Right atrium auricular region (tissue), 2 donors: ENCODE measurements around the gene ZNF197. TPM values are rescaled to one million over a fixed set of nuclear protein-coding genes. Genes with fewer than 3 reads are reported as not detected.

Source experiments
- DNase-seq: peaks from one replicate; pipeline ENCODE4 v3.0.0-alpha.2; 2019; ENCODE audit warnings: low spot score
- H3K27ac ChIP-seq, 2 donors: fragments of 200-600 bp; sonication (generic); 1 replicate in 1 of 2; 2 replicates in 1 of 2; pipeline ENCODE4 v1.5.1; 2016 to 2019
- H3K27me3 ChIP-seq, 2 donors: fragments of 200-600 bp; sonication (generic); one replicate each; pipeline versions ENCODE4 v1.5.1 to v1.6.0; 2017 to 2019
- H3K36me3 ChIP-seq: fragments of 200-600 bp; sonication (generic); one replicate; pipeline ENCODE4 v1.5.1; 2016
- H3K4me1 ChIP-seq, 2 donors: fragments of 200-600 bp; sonication (generic); one replicate each; pipeline versions ENCODE4 v1.5.1 to v1.6.0; 2017 to 2019
- H3K4me3 ChIP-seq, 2 donors: fragments of 200-600 bp; sonication (generic); 1 replicate in 1 of 2; 2 replicates in 1 of 2; pipeline ENCODE4 v1.5.1; 2017 to 2019; ENCODE audit warnings: mild to moderate bottlenecking in 1 of 2, moderate library complexity in 1 of 2
- H3K9me3 ChIP-seq, 2 donors: fragments of 200-600 bp; sonication (generic); one replicate each; pipeline ENCODE4 v1.5.1; 2019
- CTCF ChIP-seq, 2 donors: fragments of 200-600 bp; sonication (generic); IDR thresholded peaks; one replicate each; pipeline ENCODE4 v1.5.1; 2019; ENCODE audit warnings: antibody characterized with exemption in 2 of 2
- total RNA-seq, 2 donors: library from RNA; depleted of rRNA; stranded (reverse); fragments of >200 nt; gene quantifications; one replicate each; pipeline ENCODE4 v1.1.0, GENCODE V29; 2016

Gene ZNF197
- total RNA-seq, 2 donors from 2014 or later, result 11.8 to 12.3 TPM

GRCh38 chr3:44596621-44597020, 28.2 kb upstream of the ZNF197 start:
- Histone ChIP-seq H3K4me3 (no peak overlapping the region), H3K36me3 (peaks cover 23% of the 10 kb centered on the region), H3K4me1 (no peaks in the 10 kb centered on the region), H3K9me3 (peaks cover 0 to 33% of the 10 kb centered on the region in 2 donors), H3K27me3 (no peaks in the 10 kb centered on the region), H3K27ac (no peak overlapping the region)
- no peak for TF ChIP-seq CTCF (IDR thresholded peaks at IDR 0.05)
- no peak for DNase-seq

- no peak for TF ChIP-seq CTCF (IDR thresholded peaks at IDR 0.05)
- no peak overlapping the region for H3K4me3 ChIP-seq
- no peak for DNase-seq
- H3K36me3 ChIP-seq, result no peaks in the 10 kb centered on the region
- no peaks in the 10 kb centered on the region for H3K9me3 ChIP-seq
- H3K4me1 ChIP-seq, result no peaks in the 10 kb centered on the region
- no peaks in the 10 kb centered on the region for H3K27me3 ChIP-seq
- no peak overlapping the region for H3K27ac ChIP-seq
Observed at GRCh38 chr3:44601749-44602148, 23.1 kb upstream of the ZNF197 start.

GRCh38 chr3:44612678-44613077, 12.2 kb upstream of the ZNF197 start:
- no peaks in the 10 kb centered on the region for H3K9me3 ChIP-seq
- no peak overlapping the region for H3K27ac ChIP-seq
- DNase-seq, result no peak
- H3K27me3 ChIP-seq, result no peaks in the 10 kb centered on the region
- no peak overlapping the region for H3K4me3 ChIP-seq
- TF ChIP-seq CTCF (IDR thresholded peaks at IDR 0.05), result no peak
- no peaks in the 10 kb centered on the region for H3K36me3 ChIP-seq
- H3K4me1 ChIP-seq, result no peaks in the 10 kb centered on the region

GRCh38 chr3:44628716-44629115, 3.9 kb downstream of the ZNF197 start:
- Histone ChIP-seq H3K4me3 (no peak overlapping the region), H3K27me3 (no peaks in the 10 kb centered on the region), H3K9me3 (no peaks in the 10 kb centered on the region), H3K4me1 (peaks cover 0 to 35% of the 10 kb centered on the region in 2 donors), H3K27ac (no peak overlapping the region), H3K36me3 (peaks cover 27% of the 10 kb centered on the region)
- DNase-seq, result no peak
- TF ChIP-seq CTCF (IDR thresholded peaks at IDR 0.05), result no peak

GRCh38 chr3:44632193-44632592, 7.4 kb downstream of the ZNF197 start:
- no peak for TF ChIP-seq CTCF (IDR thresholded peaks at IDR 0.05)
- DNase-seq, result no peak

GRCh38 chr3:44642337-44642736, 17.5 kb downstream of the ZNF197 start:
- peaks cover 0 to 34% of the 10 kb centered on the region in 2 donors for H3K9me3 ChIP-seq
- DNase-seq, result no peak
- H3K27me3 ChIP-seq, result no peaks in the 10 kb centered on the region
- no peak overlapping the region for H3K27ac ChIP-seq
- peaks cover 62% of the 10 kb centered on the region for H3K36me3 ChIP-seq
- no peak overlapping the region for H3K4me3 ChIP-seq
- TF ChIP-seq CTCF (IDR thresholded peaks at IDR 0.05), result no peak
- no peaks in the 10 kb centered on the region for H3K4me1 ChIP-seq

More at GRCh38 chr3:44632193-44632592, 7.4 kb downstream of the ZNF197 start:
- H3K27me3 ChIP-seq, result no peaks in the 10 kb centered on the region
- H3K36me3 ChIP-seq, result peaks cover 52% of the 10 kb centered on the region
- H3K27ac ChIP-seq, result no peak overlapping the region
- H3K4me3 ChIP-seq, result no peak overlapping the region
- H3K4me1 ChIP-seq, result peaks cover 0 to 15% of the 10 kb centered on the region in 2 donors
- no peaks in the 10 kb centered on the region for H3K9me3 ChIP-seq
